ENCODE data around the gene TRABD2B. TPM values are rescaled to one million over a fixed set of nuclear protein-coding genes. Genes with fewer than 3 reads are reported as not detected.

TRABD2B gene
- total and polyA plus RNA-seq, 2 donors (not counting 1 experiment from before 2014, with no cell fraction given) = under 0.01 TPM; not detected in 1

DNA sequence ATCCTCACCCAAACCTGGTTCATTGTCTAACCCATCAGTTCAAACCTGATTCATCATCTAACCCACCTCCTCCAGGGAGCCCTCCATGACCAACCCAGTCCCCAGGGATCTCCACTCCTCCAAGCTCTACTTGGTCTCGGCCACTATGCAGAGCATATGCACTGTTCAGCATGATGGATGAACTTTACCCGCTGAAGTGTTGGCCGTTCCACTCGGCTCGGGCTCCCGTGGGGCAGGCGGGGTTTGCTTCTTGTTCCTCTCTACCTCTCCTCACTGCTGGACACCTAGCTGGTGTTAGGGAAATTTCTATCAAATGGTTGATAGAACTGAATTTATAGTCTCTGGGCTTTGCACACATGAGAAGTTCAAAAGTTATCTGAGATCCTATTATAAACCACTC lies 111.0 kb downstream of the TRABD2B start:
- Histone ChIP-seq H3K27ac (ENCODE audit: insufficient read depth, low read length) (no peak overlapping the region), H3K4me2 (ENCODE audit: extremely low read depth, insufficient read depth, low read length) (no peak overlapping the region), H3K27me3 (ENCODE audit: control insufficient read depth, insufficient read depth, low read length) (no peaks in the 10 kb centered on the region), H2AFZ (ENCODE audit: low read length) (no peak overlapping the region), H3K36me3 (ENCODE audit: control insufficient read depth, insufficient read depth, low read length) (no peaks in the 10 kb centered on the region), H3K4me1 (ENCODE audit: control insufficient read depth, extremely low read depth, insufficient read depth, low read length) (no peaks in the 10 kb centered on the region), H3K9me3 (ENCODE audit: control insufficient read depth, insufficient read depth, low read depth, low read length) (no peaks in the 10 kb centered on the region), H3K79me2 (ENCODE audit: control insufficient read depth, insufficient read depth, low read length) (no peaks in the 10 kb centered on the region), H4K20me1 (ENCODE audit: control insufficient read depth, extremely low read depth, insufficient read depth, low read length) (no peaks in the 10 kb centered on the region), H3K9ac (ENCODE audit: insufficient read depth, low read length) (no peak overlapping the region), H3K4me3 (replicated peaks in 1 of 4; ENCODE audit: control extremely low read depth in 1 of 4, insufficient read depth in 1 of 4, low read depth in 3 of 4, low read length in 4 of 4) (no peak overlapping the region)
- no peak for DNase-seq (ENCODE audit: low read depth in 2 of 2)
- TF ChIP-seq, protein P1, sequence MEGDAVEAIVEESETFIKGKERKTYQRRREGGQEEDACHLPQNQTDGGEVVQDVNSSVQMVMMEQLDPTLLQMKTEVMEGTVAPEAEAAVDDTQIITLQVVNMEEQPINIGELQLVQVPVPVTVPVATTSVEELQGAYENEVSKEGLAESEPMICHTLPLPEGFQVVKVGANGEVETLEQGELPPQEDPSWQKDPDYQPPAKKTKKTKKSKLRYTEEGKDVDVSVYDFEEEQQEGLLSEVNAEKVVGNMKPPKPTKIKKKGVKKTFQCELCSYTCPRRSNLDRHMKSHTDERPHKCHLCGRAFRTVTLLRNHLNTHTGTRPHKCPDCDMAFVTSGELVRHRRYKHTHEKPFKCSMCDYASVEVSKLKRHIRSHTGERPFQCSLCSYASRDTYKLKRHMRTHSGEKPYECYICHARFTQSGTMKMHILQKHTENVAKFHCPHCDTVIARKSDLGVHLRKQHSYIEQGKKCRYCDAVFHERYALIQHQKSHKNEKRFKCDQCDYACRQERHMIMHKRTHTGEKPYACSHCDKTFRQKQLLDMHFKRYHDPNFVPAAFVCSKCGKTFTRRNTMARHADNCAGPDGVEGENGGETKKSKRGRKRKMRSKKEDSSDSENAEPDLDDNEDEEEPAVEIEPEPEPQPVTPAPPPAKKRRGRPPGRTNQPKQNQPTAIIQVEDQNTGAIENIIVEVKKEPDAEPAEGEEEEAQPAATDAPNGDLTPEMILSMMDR (conservative IDR thresholded peaks at IDR 0.05 in 1 of 2, IDR thresholded peaks at IDR 0.05 in 1 of 2; ENCODE audit: low read depth in 1 of 2, low read length in 2 of 2) = no peak
- TF ChIP-seq EZH2 (IDR thresholded peaks at IDR 0.05; ENCODE audit: low read length, missing control alignments) = no peak

DNA sequence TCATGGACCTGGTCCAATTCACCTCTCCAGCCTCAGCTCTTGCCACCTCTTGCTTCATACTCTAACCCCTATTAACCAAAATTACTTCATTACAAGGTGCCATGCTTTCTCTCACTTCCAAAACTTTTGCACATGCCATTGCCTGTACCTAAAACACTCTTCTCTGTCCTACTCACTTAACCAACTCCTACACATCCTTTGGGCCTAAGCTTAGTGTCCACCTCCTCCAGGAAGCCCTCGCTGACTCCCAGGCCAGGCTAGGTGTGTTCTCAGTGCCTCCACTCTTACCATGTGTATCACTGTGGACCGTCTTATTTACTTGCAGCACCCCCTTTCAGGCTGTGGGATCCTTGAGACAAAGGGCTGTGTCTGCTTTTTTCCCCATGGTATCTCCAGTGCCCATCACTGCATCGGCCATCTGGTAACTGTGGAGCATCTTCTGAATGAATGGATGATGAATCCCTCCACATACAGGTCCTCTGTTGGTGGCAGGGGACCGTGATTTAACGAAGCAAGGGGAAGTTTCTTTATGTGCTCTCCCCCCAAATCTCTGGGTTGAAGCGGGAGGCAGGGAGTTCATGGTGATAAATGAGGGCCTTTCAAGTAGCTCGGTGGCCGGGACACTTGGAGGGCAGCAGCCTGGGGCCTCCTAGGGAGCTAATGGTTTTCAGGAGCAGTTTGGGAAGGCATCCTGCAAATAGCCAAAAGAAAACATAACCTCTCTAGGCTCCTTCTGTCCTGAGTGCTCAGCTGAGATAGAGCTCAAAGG lies 111.9 kb downstream of the TRABD2B start:
- TF ChIP-seq, protein P1 (conservative IDR thresholded peaks at IDR 0.05 in 1 of 2, IDR thresholded peaks at IDR 0.05 in 1 of 2; ENCODE audit: low read depth in 1 of 2, low read length in 2 of 2) = no peak
- no peak for TF ChIP-seq EZH2 (IDR thresholded peaks at IDR 0.05; ENCODE audit: low read length, missing control alignments)
- Histone ChIP-seq H4K20me1 (ENCODE audit: control insufficient read depth, extremely low read depth, insufficient read depth, low read length) (no peaks in the 10 kb centered on the region), H3K27ac (ENCODE audit: insufficient read depth, low read length) (no peak overlapping the region), H3K27me3 (ENCODE audit: control insufficient read depth, insufficient read depth, low read length) (no peaks in the 10 kb centered on the region), H3K4me2 (ENCODE audit: extremely low read depth, insufficient read depth, low read length) (no peak overlapping the region), H3K9ac (ENCODE audit: insufficient read depth, low read length) (no peak overlapping the region), H3K4me3 (replicated peaks in 1 of 4; ENCODE audit: control extremely low read depth in 1 of 4, insufficient read depth in 1 of 4, low read depth in 3 of 4, low read length in 4 of 4) (no peak overlapping the region), H3K79me2 (ENCODE audit: control insufficient read depth, insufficient read depth, low read length) (no peaks in the 10 kb centered on the region), H3K36me3 (ENCODE audit: control insufficient read depth, insufficient read depth, low read length) (no peaks in the 10 kb centered on the region), H2AFZ (ENCODE audit: low read length) (no peak overlapping the region), H3K4me1 (ENCODE audit: control insufficient read depth, extremely low read depth, insufficient read depth, low read length) (no peaks in the 10 kb centered on the region), H3K9me3 (ENCODE audit: control insufficient read depth, insufficient read depth, low read depth, low read length) (no peaks in the 10 kb centered on the region)
- DNase-seq (ENCODE audit: low read depth in 2 of 2) = no peak

DNA sequence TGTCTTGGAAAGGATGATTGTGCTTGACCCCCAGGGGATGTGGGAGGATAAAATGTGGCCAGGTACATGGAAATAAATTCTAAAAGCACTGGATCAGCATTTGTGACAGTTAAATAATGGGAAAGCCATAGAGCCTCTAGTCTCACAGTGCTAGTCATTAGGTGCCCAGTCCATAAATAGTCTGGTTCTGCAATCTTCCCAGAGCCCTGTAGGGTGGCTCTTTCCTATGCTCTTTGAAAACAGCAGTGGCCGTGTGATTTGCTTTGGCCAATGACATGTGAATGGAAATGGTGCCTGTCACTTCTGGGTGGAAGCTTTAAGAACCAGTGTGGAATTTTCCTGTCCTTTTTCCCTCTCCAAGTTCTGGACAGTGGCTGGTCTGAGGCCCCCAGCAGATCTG lies 113.2 kb downstream of the TRABD2B start:
- no peak for DNase-seq (ENCODE audit: low read depth in 2 of 2)
- Histone ChIP-seq H3K36me3 (ENCODE audit: control insufficient read depth, insufficient read depth, low read length) (no peaks in the 10 kb centered on the region), H3K9me3 (ENCODE audit: control insufficient read depth, insufficient read depth, low read depth, low read length) (no peaks in the 10 kb centered on the region), H3K27ac (ENCODE audit: insufficient read depth, low read length) (no peak overlapping the region), H3K27me3 (ENCODE audit: control insufficient read depth, insufficient read depth, low read length) (no peaks in the 10 kb centered on the region), H4K20me1 (ENCODE audit: control insufficient read depth, extremely low read depth, insufficient read depth, low read length) (no peaks in the 10 kb centered on the region), H3K4me3 (replicated peaks in 1 of 4; ENCODE audit: control extremely low read depth in 1 of 4, insufficient read depth in 1 of 4, low read depth in 3 of 4, low read length in 4 of 4) (no peak overlapping the region), H3K4me2 (ENCODE audit: extremely low read depth, insufficient read depth, low read length) (no peak overlapping the region), H2AFZ (ENCODE audit: low read length) (no peak overlapping the region), H3K9ac (ENCODE audit: insufficient read depth, low read length) (no peak overlapping the region), H3K79me2 (ENCODE audit: control insufficient read depth, insufficient read depth, low read length) (no peaks in the 10 kb centered on the region), H3K4me1 (ENCODE audit: control insufficient read depth, extremely low read depth, insufficient read depth, low read length) (no peaks in the 10 kb centered on the region)
- TF ChIP-seq EZH2 (IDR thresholded peaks at IDR 0.05; ENCODE audit: low read length, missing control alignments) = no peak
- TF ChIP-seq, protein P1 (conservative IDR thresholded peaks at IDR 0.05 in 1 of 2, IDR thresholded peaks at IDR 0.05 in 1 of 2; ENCODE audit: low read depth in 1 of 2, low read length in 2 of 2) = no peak
